ENCODE results near the gene RPP25.

RPP25 gene

GRCh38 chr15:74961616-74962015 is 5.0 kb upstream of the RPP25 start:
- Histone ChIP-seq H3K27me3 (ENCODE audit: control insufficient read depth, insufficient read depth, low read length) (peaks cover 43% of the 10 kb centered on the region), H3K36me3 (ENCODE audit: control insufficient read depth, low read depth, low read length) (no peaks in the 10 kb centered on the region), H3K4me1 (ENCODE audit: control insufficient read depth, low read depth, low read length) (peaks cover 4% of the 10 kb centered on the region), H3K9ac (ENCODE audit: low read length) (no peak overlapping the region), H3K9me3 (ENCODE audit: control insufficient read depth, low read depth, low read length) (no peaks in the 10 kb centered on the region), H3K27ac (ENCODE audit: low read length) (no peak overlapping the region), H3K4me3 (ENCODE audit: low read length) (no peak overlapping the region)

GRCh38 chr15:74960995-74961588 is 4.5 kb upstream of the RPP25 start:
- Histone ChIP-seq H3K4me1 (ENCODE audit: control insufficient read depth, low read depth, low read length) (peaks cover 4% of the 10 kb centered on the region), H3K27ac (ENCODE audit: low read length) (no peak overlapping the region), H3K36me3 (ENCODE audit: control insufficient read depth, low read depth, low read length) (no peaks in the 10 kb centered on the region), H3K4me3 (ENCODE audit: low read length) (no peak overlapping the region), H3K9me3 (ENCODE audit: control insufficient read depth, low read depth, low read length) (no peaks in the 10 kb centered on the region), H3K9ac (ENCODE audit: low read length) (no peak overlapping the region), H3K27me3 (ENCODE audit: control insufficient read depth, insufficient read depth, low read length) (peaks cover 45% of the 10 kb centered on the region)

DNA sequence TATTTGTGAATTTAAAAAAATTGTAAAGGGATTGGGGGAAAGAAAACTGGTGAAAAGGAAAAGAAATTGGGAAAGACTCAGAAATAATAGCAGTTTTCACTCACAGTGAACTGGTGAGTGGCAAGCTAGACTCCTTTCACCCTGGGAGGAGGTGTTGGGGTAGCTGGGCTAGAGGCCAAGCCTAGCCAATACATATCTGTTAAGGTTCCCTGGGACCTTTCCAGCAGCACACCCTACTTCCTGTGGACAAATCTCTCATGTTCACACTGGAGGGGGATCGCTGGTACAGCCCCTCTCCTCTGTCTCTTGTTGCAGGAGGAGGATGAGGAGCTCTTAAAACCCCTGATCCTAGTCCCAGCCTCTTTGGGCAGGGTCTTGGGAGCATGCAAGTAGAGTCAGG is 3.7 kb upstream of the RPP25 start:
- H3K9me3 ChIP-seq (ENCODE audit: control insufficient read depth, low read depth, low read length), result no peaks in the 10 kb centered on the region
- no peaks in the 10 kb centered on the region for H3K36me3 ChIP-seq (ENCODE audit: control insufficient read depth, low read depth, low read length)
- H3K27ac ChIP-seq (ENCODE audit: low read length), result no peak overlapping the region
- H3K27me3 ChIP-seq (ENCODE audit: control insufficient read depth, insufficient read depth, low read length), result peaks cover 53% of the 10 kb centered on the region
- H3K4me1 ChIP-seq (ENCODE audit: control insufficient read depth, low read depth, low read length), result peaks cover 8% of the 10 kb centered on the region
- no peak overlapping the region for H3K4me3 ChIP-seq (ENCODE audit: low read length)
- no peak overlapping the region for H3K9ac ChIP-seq (ENCODE audit: low read length)

GRCh38 chr15:74959586-74959939 is 3.0 kb upstream of the RPP25 start:
- Histone ChIP-seq H3K27me3 (ENCODE audit: control insufficient read depth, insufficient read depth, low read length) (peaks cover 60% of the 10 kb centered on the region), H3K9me3 (ENCODE audit: control insufficient read depth, low read depth, low read length) (no peaks in the 10 kb centered on the region), H3K36me3 (ENCODE audit: control insufficient read depth, low read depth, low read length) (no peaks in the 10 kb centered on the region), H3K27ac (ENCODE audit: low read length) (no peak overlapping the region), H3K4me1 (ENCODE audit: control insufficient read depth, low read depth, low read length) (peaks cover 13% of the 10 kb centered on the region), H3K9ac (ENCODE audit: low read length) (no peak overlapping the region), H3K4me3 (ENCODE audit: low read length) (peak overlapping the region; percentile 72)

DNA sequence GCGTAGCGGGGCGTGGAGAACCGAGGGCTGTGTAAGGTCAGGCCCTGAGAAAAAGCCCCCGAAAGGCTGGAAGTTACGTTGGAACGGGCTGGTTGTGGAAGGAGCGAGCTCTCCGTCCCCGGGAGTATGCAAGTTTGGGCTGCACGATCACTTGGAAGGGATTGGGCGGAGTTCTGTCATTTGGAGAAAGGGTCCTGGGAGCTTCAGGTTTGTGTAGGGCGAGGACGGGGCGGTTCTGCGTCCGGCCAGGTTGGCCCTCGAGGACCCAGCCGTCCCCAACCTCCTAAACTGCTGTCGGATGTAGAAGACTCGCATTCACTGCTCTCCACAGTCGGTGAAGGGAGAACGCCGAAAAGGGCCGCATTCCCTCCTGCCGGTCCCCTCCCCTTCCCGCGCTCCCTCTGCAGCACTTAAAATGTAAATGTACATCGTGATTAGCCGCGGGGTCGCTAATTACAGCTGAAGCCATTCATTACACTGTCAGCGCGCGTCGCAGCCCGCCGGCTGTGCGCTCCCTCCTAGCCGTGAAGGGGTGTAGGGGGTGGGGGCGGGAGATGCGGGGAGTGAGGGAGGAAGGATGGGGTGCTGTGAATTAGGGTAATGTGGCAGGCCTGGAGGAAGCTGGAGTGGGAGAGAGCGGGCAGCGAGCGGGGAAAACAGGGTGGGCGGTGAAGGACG is 2.5 kb upstream of the RPP25 start:
- no peak overlapping the region for H3K9ac ChIP-seq (ENCODE audit: low read length)

DNA sequence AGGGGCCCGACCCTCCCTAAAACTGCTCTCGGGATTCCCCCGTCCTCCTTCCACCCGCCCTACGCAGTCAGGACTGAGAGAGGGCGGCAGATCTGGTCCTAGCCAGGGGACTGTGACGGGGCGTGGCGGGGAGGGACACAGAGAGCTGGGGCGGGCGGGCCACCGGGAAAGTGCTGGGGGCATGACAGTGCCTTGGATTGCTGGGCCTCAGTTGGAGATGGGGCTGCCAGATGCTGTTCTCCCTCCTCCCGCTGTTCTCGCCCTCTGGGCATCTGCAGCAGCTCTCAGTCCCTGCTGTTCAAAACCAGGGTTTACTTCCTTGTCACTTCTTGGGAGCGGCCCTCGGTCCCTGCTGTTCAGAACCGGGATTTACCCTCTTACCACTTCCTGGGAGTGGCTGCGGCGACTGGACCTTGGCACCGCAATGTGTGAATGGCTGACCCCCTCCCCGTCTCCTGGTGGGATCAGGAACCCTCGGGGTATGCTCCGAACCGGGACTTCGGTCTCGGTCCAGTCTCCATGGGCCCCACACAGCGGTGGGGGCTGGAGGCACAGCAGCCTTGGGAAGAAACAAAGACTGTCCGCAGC is 1.8 kb upstream of the RPP25 start:
- H3K9ac ChIP-seq (ENCODE audit: low read length), result no peak overlapping the region
- peaks cover 61% of the 10 kb centered on the region for H3K27me3 ChIP-seq (ENCODE audit: control insufficient read depth, insufficient read depth, low read length)

More for the DNA sequence above, 2.5 kb upstream of the RPP25 start:
- H3K36me3 ChIP-seq (ENCODE audit: control insufficient read depth, low read depth, low read length), result no peaks in the 10 kb centered on the region
- peak overlapping the region; percentile 72 for H3K4me3 ChIP-seq (ENCODE audit: low read length)
- H3K27me3 ChIP-seq (ENCODE audit: control insufficient read depth, insufficient read depth, low read length), result peaks cover 61% of the 10 kb centered on the region
- H3K4me1 ChIP-seq (ENCODE audit: control insufficient read depth, low read depth, low read length), result peaks cover 13% of the 10 kb centered on the region
- no peak overlapping the region for H3K27ac ChIP-seq (ENCODE audit: low read length)
- H3K9me3 ChIP-seq (ENCODE audit: control insufficient read depth, low read depth, low read length), result no peaks in the 10 kb centered on the region

DNA sequence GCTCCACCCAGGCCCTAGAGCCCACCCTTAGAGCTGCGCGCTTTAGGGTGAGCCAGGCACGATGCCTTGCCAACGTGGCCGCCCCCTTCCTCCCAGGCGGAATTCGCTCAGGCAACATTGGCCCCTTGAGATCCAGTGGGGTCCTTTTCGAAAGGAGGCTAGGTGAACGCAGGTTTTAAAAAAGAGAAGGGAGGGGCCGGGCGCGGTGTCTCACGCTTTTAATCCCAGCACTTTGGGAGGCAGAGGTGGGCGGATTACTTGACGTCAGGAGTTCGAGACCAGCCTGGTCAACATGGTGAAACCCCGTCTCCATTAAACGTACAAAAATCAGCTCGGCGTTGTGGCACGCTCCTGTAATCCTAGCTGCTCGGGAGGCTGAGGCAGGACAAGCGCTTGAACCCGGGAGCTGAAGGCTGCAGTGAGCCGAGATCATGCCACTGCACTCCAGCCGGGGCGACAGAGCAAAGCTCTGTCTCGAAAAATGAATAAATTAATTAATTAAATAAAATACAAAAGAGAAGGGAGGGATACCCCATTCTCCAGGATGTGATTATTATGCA is 984 bp upstream of the RPP25 start:
- Histone ChIP-seq H3K9ac (ENCODE audit: low read length) (no peak overlapping the region), H3K4me3 (ENCODE audit: low read length) (peak overlapping the region; percentile 72), H3K36me3 (ENCODE audit: control insufficient read depth, low read depth, low read length) (no peaks in the 10 kb centered on the region), H3K27ac (ENCODE audit: low read length) (no peak overlapping the region), H3K4me1 (ENCODE audit: control insufficient read depth, low read depth, low read length) (peaks cover 13% of the 10 kb centered on the region), H3K9me3 (ENCODE audit: control insufficient read depth, low read depth, low read length) (no peaks in the 10 kb centered on the region), H3K27me3 (ENCODE audit: control insufficient read depth, insufficient read depth, low read length) (peaks cover 61% of the 10 kb centered on the region)

More for the DNA sequence above, 1.8 kb upstream of the RPP25 start:
- peaks cover 13% of the 10 kb centered on the region for H3K4me1 ChIP-seq (ENCODE audit: control insufficient read depth, low read depth, low read length)
- H3K36me3 ChIP-seq (ENCODE audit: control insufficient read depth, low read depth, low read length), result no peaks in the 10 kb centered on the region
- H3K4me3 ChIP-seq (ENCODE audit: low read length), result peak overlapping the region; percentile 72
- H3K9me3 ChIP-seq (ENCODE audit: control insufficient read depth, low read depth, low read length), result no peaks in the 10 kb centered on the region
- no peak overlapping the region for H3K27ac ChIP-seq (ENCODE audit: low read length)

DNA sequence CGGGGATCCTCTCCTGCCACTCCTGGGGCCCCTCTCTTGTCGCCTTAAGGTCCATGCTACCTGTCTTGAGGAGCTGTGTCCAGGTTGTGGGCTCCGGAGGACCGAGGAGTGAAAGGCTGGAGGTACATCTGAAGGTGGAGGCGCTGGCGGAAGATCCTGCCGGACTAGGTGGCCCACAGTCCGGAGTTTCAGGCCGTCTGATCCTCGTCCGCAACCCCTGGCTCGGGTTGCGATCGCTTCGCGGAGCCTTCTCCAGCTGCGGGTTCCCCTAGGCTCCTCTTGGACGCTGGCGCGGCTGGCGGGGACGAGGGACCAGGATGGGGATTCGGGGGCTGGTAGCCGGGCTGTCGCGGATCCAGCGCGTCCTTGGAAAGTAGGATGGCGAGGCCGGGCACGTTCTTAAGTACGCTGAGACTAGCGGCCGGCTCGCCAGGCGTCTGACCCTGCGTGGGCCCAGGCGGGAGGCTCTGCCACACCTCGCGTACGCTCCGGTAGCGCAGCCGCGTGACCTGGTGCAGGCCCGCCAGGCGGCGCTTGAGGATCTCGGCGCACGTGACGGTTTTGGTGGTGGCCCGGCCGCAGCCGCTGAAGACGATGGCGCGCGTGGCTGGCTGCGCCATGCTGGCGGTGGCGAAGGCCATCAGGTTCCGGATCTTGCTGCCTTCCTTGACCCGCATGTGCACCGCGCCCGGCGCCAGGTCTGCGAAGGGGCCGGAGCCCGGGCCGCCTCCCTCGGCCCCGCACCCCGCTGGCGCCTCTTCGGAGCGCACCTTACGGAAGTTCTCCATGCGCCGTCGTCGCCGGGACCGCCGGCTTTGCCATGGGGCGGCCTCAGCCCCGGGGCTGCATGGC is 550 bp downstream of the RPP25 start:
- Histone ChIP-seq H3K9me3 (ENCODE audit: control insufficient read depth, low read depth, low read length) (no peaks in the 10 kb centered on the region), H3K9ac (ENCODE audit: low read length) (peak overlapping the region; percentile 38), H3K36me3 (ENCODE audit: control insufficient read depth, low read depth, low read length) (no peaks in the 10 kb centered on the region), H3K27me3 (ENCODE audit: control insufficient read depth, insufficient read depth, low read length) (peaks cover 59% of the 10 kb centered on the region), H3K4me3 (ENCODE audit: low read length) (peak overlapping the region; percentile 72), H3K27ac (ENCODE audit: low read length) (no peak overlapping the region), H3K4me1 (ENCODE audit: control insufficient read depth, low read depth, low read length) (peaks cover 13% of the 10 kb centered on the region)

DNA sequence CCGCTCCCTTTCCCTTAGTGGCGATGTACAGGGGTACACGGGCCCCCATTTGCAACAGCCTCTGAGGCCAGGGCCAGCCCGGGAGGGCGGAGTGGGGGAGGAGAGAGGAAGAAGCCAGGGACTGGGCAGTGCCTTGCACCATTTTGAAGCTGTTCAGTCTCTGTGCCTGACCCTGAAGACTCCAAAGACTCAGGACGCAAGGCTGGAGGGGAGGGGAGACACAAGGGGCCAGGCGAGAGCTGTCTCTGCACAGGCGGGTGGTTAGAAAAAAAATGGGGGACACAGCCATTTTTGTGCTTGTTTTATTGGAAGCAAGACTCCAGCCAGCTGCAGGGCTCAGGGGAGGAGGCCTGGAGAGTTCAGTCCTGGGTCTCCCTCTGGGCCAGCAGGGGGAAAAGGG is 1.6 kb downstream of the RPP25 start:
- peaks cover 20% of the 10 kb centered on the region for H3K4me1 ChIP-seq (ENCODE audit: control insufficient read depth, low read depth, low read length)
- no peak overlapping the region for H3K27ac ChIP-seq (ENCODE audit: low read length)

GRCh38 chr15:74954515-74954914 is 2.1 kb downstream of the RPP25 start:
- Histone ChIP-seq H3K4me3 (ENCODE audit: low read length) (no peak overlapping the region), H3K9me3 (ENCODE audit: control insufficient read depth, low read depth, low read length) (no peaks in the 10 kb centered on the region), H3K36me3 (ENCODE audit: control insufficient read depth, low read depth, low read length) (no peaks in the 10 kb centered on the region), H3K27ac (ENCODE audit: low read length) (no peak overlapping the region), H3K27me3 (ENCODE audit: control insufficient read depth, insufficient read depth, low read length) (peaks cover 45% of the 10 kb centered on the region), H3K4me1 (ENCODE audit: control insufficient read depth, low read depth, low read length) (peaks cover 22% of the 10 kb centered on the region), H3K9ac (ENCODE audit: low read length) (no peak overlapping the region)

More for the DNA sequence above, 1.6 kb downstream of the RPP25 start:
- Histone ChIP-seq H3K27me3 (ENCODE audit: control insufficient read depth, insufficient read depth, low read length) (peaks cover 50% of the 10 kb centered on the region), H3K36me3 (ENCODE audit: control insufficient read depth, low read depth, low read length) (no peaks in the 10 kb centered on the region), H3K9me3 (ENCODE audit: control insufficient read depth, low read depth, low read length) (no peaks in the 10 kb centered on the region), H3K9ac (ENCODE audit: low read length) (no peak overlapping the region), H3K4me3 (ENCODE audit: low read length) (peak overlapping the region; percentile 72)

GRCh38 chr15:74951006-74951405 is 5.6 kb downstream of the RPP25 start:
- H3K27ac ChIP-seq (ENCODE audit: low read length), result no peak overlapping the region
- no peak overlapping the region for H3K4me3 ChIP-seq (ENCODE audit: low read length)
- no peaks in the 10 kb centered on the region for H3K36me3 ChIP-seq (ENCODE audit: control insufficient read depth, low read depth, low read length)
- no peaks in the 10 kb centered on the region for H3K9me3 ChIP-seq (ENCODE audit: control insufficient read depth, low read depth, low read length)
- no peak overlapping the region for H3K9ac ChIP-seq (ENCODE audit: low read length)
- H3K4me1 ChIP-seq (ENCODE audit: control insufficient read depth, low read depth, low read length), result peaks cover 19% of the 10 kb centered on the region
- peaks cover 15% of the 10 kb centered on the region for H3K27me3 ChIP-seq (ENCODE audit: control insufficient read depth, insufficient read depth, low read length)

All from iPS-18a (cell line).